MV-4-11 (cell line): ENCODE results near the gene NTN3.
A peak's percentile ranks its signal among the peaks of the same experiment; 100 is the strongest.
"Not testable (repeated sequence)": the region's sequence is repeated elsewhere in the genome, so short reads cannot be mapped to it uniquely, and the experiment has no call there.

Experiments used
- DNase-seq: peaks from one replicate; lab custom pipeline; 2025; lab: John Stamatoyannopoulos, UW

Gene NTN3

DNA sequence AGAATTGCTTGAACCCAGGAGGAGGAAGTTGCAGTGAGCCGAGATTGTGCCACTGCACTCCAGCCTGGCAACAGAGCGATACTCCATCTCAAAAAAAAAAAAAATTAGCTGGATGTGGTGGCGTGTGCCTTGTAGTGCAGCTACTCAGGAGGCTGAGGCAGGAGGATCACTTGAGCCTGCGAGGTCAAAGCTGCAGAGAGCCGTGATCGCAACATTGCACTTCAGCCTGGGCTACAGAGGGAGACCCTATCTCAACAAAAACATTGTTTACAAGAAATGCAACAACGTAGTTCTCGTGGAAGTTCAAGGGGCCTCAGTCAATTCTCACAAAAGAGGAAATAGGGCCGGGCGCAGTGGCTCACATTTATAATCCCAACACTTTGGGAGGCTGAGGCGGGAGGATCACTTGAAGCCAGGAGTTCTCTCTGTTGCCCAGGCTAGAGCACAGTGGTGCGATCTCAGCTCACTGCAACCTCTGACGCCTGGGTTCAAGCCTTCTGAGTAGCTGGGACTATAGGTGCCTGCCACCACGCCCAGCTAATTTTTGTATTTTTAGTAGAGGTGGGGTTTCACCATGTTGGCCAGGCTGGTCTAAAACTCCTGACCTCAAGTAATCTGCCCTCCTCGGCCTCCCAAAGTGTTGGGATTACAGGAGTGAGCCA lies 29.8 kb upstream of the NTN3 start:
- not testable (repeated sequence) for DNase-seq

DNA sequence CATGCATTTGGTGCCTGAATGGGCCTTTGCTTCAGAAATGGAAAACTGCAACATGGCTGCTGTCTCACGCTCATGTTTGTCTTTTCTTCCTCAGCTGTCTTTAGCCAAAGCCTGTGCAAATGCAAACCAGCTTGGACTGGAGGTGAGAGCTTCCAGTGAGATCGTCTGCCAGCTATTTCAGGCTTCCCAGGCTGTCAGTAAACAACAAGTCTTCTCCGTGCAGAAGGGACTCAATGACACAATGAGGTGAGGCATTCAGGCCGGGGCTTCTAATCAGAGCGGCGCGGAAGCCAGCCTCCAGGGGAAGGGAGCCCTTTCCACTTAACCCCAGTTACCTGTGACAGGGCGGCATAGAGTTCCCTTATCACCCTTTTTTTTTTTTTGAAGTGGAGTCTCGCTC lies 27.5 kb upstream of the NTN3 start:
- DNase-seq = no peak

DNA sequence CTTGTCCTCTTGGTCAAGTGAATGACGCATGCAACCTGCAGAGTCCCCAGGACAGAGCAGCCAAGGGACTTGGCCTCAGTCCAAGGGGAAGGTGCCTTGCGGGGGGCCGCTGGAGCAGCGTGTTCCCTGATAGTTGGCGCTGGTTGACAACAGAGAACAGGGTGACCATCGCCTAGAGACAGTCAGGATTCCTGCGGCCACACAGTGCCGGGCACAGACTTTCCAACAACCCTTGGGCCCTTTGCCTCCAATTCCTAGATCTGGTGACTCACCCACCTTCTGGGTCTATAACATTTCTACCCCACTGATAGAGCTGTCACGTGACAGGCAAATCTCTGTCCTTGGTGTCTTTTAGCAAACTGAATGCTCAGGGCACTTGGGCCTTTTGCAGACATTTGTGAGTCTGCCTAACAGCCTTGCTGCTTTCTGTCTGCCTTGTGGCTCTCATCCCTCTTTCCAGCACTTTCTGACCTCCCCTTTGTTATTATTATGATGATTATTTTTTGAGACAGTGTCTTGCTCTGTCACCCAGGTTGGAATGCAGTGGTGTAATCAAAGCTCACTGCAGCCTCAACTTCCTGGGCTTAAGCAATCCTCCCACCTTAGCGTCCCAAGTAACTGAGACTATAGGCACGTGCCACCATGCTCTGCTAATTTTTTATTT lies 23.0 kb upstream of the NTN3 start:
- DNase-seq = no peak

DNA sequence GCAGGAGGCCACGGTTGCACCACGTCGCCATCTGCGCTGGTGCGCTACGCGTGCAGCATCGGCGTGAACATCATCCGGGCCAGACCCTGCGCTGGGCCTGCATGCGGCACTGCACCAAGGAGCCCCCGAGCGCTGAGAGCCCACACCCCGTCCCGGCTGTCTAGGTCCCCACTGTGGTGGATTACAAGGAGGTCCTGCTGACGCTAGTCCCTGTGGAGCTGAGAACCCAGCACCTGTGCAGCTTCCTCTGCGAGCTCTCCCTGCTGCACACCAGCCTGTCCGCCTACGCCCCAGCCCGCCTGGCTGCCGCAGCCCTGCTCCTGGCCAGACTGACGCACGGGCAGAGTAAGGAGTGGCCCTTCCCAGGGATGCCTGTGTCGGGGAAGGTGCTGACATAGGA lies 22.0 kb upstream of the NTN3 start:
- DNase-seq = no peak

DNA sequence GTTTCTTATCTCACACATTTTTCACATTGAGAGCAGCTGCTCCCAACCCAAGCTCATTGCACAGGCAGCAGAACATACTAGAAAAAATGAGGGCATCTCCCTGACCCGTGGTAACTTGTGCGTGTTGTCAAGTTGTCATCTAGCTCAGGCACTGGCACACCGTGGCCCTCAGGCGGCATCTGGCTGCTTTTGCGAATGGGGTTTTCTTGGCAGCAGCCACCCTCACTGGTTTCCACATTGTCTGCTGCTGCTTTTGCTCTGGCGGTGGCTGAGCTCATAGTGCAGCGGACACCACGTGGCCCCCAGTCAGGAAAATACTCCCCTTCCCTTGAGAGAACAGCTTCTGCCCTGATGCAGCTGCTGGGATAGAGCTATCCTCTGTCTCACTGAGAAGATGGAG lies 20.6 kb upstream of the NTN3 start:
- DNase-seq = no peak

DNA sequence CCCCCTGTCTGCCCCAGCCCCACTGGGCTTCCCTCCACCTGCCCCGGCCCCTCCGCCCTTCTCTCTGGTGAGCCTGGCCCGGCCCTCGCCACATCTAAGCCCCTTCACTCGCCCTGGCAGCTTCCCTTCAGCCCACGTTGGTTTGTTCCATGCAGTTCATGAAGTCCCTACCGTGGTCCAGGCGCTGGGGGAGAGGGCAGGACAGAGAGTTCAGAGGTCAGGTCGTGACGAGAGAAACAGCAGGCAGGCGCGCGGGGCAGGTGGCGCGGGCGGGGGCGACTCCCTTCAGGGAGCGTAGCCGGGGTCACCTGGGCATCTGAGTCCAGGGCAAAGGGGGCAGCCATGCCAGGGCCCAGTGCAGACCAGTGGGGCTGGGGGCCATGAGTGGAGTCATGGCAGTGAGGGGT lies 20.1 kb upstream of the NTN3 start:
- no peak for DNase-seq

DNA sequence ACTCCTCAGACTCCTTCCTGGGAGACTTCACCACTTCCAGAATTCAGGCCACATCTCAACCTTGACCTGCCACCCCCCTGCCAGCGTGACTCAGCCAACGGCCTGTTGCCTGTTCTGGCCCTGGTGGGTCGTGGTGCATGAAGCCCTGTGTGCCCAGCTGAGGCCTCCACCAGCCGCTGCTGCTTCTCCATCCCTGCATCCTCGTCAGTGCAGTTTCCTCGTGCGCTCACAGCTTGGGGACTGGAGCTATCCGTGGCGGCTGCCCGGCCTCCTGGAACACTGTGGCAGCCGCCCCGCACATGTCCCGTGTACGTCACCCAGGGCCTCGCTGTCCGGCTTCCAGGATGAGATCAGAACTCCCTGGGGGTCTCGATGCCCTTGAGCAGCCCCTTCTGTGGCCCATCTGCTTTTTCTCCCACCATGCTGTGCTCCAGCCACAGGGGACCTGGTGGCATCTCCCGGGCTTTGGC lies 19.2 kb upstream of the NTN3 start:
- DNase-seq = no peak

DNA sequence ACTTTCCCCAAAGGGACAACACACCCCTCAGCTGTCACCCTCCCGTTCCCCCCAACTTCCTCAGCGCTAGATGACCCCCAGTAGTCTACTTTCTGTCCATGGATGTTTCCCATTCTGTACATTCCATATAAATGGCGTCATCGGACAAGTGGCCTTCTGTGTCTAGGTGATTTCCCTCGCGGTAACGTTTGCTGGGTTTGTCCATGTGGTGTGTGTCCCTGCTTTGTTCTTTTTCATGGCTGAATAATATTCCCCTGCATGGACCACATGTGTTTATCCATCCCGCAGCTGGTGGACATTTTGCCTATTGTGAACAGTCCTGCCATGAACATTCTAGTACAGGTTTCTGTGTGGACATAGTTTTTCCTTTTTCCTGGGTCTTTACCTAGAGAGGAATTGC lies 18.4 kb upstream of the NTN3 start:
- DNase-seq = no peak

DNA sequence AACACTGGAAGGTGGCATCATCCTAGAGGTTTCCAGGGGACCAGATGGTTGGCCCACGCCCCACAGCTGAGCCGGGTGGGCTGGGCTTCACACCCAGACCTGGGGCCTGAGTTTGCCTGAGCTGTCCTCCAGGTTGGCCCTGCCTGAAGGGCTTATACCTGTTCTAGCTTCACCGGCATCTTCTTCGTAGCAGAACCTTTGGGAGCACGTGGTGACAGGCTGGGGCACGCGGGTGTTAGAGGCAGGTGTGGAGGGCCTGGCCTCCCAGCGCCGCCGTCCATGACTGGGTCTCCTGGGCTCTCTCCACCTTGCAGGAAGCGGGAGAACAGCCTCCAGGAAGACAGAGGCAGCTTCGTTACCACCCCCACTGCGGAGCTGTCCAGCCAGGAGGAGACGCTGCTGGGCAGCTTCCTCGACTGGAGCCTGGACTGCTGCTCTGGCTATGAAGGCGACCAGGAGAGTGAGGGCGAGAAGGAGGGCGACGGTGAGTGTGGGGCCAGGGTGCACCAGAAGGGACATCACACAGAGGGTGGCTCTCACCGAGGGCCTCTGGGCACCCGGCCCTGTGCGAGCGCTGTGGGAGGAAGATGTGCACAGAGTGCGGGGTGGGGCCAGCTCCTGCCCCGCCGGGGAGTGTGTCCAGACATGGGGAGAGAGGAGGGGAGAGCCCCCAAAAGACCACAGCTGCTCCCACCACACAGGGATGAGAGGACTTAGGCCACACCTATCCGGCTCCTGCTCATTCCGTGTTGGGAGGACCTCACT lies 15.8 kb upstream of the NTN3 start:
- no peak for DNase-seq

DNA sequence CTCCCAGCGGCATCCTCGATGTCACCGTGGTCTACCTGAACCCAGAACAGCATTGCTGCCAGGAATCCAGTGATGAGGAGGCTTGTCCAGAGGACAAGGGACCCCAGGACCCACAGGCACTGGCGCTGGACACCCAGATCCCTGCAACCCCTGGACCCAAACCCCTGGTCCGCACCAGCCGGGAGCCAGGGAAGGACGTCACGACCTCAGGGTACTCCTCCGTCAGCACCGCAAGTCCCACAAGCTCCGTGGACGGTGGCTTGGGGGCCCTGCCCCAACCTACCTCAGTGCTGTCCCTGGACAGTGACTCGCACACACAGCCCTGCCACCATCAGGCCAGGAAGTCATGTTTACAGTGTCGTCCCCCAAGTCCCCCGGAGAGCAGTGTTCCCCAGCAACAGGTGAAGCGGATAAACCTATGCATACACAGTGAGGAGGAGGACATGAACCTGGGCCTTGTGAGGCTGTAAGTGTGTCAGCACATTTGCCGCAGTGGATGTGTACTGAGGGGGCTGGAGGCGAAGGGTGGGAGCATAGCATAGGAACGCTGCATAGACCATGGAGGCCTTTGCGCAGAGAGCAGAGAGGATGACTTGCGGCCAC lies 14.4 kb upstream of the NTN3 start:
- no peak for DNase-seq

DNA sequence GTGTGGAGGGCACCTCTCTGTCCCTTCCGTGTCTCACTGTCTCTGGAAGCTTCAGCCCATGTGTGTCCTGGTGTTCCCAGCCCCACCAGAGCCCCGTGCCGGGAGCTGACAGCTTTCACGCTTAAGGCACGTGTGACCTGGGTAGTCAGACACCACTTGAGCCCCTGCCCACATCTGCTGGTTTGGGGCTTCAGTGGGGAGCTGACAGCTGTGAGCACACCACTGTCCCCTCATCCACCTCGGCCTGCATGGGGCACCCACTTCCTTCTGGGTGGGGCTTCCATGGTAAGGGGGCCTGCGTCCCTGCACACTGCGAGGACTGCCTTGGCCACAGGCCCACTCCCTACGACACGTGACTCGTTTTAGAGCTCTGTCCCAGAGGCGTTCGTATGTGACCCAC lies 13.8 kb upstream of the NTN3 start:
- no peak for DNase-seq

DNA sequence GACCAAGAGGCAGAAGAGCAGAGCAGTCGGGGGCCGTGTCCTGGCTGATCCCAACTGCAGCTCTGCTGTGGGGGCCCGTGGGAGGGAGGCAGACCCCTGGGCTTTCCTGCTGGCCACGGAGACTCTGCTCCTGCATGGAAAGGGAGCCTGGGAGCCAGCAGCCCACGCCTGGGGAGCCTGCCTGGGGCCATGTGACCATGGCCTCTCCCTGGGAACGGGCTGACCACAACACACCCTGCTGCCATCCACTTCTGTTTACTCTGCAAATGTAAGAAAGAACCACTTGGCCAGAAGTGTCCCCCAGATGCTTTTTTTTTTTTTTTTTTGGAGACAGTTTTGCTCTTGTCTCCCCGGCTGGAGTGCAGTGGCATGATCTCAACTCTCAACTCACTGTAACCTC lies 13.2 kb upstream of the NTN3 start:
- DNase-seq = no peak

DNA sequence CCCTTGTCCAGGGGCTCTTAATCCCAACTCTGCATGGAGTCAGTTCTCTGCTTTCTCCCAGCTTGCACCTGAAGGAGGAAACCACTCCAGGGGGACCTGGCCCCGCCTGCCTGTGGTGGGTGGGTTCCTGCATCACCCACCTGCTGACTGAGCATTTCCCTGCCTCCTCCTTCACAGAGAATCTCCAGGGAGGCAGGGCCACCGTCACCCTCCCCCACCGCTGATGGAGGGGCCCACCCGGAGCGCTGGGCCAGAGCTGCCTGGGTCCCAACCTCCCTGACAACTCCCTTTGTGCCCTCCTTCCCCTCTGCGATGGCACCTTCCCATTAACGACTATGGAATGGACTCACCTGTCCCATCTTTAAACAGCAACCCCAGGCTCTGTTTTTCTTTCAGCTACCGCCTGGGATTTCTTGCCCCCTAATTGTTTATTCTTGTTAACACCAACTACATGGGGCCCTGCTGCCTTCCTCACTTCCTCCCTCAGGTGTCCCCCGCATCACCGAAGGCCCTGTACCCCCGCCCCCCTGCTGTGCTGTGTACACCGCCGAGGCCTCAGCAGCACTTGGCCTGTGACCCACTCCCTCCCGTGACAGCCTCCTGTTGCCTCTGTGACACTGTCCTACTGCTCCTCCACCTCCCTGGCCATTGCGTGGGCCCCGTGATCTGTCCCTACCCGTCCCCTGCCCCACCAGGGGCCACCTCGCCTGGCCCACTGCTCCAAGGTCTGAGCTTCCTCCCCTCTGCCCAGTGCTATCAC lies 12.0 kb upstream of the NTN3 start:
- DNase-seq = no peak

DNA sequence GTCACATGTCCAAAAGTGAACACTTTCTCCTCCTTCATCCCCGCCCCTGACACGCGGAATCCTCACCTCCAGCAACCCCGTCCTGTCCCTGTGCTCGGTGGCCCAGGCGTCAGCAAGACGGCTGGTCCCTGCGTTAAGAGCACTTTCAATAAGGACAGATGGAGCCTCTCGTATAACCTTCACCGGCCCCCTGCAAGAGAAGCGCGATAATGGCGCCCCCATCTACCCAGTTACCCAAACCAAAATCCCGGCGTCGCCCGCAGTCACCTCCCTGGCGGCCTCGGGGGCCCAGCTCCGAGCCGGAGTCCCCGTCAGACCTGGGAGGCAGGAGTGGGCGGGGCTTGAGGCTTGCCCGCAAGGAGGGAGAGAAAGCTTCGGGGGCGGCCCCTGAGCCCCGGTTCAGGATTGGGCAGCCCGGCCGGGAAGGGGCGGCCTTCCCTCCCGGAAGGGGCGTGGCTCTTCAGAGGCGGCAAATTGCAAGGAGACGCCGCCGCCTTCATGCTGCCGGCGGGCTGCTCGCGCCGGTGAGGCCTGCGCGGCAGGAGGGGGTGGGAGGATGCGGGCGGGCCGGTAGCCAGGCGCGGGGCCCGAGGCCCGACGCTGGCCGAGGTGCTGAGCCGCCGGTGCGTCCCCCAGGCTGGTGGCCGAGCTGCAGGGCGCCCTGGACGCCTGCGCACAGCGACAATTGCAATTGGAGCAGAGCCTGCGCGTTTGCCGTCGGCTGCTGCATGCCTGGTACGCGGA lies 11.3 kb upstream of the NTN3 start, which contains the start of gene TEDC2:
Gene TEDC2, plus strand, starts transcription at position 463 of the 744 bp plus-strand sequence. Its CDS starts 36 bp downstream, at position 499.
- DNase-seq = peak; percentile 92

DNA sequence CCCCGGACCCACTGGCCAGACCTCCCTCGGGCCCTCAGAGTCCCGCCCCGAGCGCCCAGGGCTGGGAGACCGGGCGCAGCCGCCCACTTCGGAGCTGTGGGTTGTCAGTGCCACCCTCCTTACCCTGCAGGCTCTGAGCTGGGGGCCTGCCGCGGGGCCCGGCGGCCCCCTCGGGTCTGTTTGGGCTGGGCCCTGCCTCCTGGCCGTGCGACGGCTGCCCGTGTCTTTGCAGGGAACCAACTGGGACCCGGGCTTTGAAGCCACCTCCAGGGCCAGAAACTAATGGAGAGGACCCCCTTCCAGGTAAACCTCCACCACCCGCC lies 10.7 kb upstream of the NTN3 start:
- DNase-seq = no peak

DNA sequence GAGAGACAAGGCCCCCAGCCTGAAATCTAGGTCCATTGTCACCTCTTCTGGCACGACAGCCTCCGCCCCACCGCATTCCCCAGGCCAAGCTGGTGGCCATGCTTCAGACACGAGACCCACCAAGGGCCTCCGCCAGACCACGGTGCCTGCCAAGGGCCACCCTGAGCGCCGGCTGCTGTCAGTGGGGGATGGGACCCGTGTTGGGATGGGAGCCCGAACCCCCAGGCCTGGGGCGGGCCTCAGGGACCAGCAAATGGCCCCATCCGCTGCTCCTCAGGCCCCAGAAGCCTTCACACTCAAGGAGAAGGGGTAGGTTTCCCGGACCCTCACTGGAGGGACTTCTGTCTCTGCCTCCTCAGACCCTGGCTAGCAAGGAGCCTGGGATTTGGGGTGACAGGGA lies 10.2 kb upstream of the NTN3 start:
- no peak for DNase-seq

DNA sequence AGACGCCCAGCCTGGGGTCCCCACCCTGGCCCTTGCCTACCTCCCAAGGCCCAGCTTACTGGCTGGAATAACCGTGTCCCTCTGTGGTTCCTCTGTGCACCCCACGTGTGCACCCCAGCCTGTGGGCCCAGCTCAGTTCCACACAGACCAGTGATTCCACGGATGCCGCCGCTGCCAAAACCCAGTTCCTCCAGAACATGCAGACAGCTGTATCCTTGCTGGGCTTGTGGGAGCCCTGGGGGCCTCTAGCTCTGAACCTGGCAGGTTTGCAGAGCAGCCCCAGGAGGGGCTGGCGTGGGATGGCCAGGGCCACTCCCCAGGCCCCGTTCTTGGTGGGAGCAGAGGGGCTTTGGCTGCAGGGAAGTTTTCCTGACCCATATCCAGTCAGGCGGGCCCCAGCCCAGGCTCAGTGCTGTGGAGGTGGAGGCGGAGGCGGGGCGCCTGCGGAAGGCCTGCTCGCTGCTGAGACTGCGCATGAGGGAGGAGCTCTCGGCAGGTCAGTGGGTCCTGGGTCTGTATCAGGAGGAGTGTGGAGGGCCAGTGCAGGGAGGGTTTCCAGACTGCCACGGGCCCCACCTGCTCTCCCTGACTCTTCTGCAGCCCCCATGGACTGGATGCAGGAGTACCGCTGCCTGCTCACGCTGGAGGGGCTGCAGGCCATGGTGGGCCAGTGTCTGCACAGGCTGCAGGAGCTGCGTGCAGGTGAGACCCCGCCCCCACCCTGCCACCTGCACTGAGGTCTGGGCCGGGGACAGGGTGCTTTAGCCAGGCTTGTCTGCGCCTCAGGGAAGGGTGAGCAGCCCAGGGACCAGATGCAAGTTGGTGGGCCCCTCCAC lies 8.8 kb upstream of the NTN3 start:
- DNase-seq = no peak

DNA sequence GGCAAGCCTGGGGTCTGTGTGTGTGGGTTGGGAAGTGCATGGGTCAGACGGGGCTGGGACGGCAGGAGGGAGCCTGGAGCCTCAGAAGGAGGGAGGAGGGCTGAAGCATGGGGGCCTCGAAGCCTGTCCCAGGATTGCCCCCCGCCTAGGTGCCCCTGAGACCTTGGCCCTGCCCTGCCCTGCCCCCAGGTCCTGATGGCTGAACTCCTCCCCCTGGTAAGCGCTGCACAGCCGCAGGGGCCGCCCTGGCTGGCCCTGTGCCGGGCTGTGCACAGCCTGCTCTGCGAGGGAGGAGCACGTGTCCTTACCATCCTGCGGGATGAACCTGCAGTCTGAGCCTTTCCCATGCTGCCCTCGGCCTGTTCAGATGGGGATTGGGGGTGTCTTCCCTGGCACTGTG lies 6.8 kb upstream of the NTN3 start:
- no peak for DNase-seq

DNA sequence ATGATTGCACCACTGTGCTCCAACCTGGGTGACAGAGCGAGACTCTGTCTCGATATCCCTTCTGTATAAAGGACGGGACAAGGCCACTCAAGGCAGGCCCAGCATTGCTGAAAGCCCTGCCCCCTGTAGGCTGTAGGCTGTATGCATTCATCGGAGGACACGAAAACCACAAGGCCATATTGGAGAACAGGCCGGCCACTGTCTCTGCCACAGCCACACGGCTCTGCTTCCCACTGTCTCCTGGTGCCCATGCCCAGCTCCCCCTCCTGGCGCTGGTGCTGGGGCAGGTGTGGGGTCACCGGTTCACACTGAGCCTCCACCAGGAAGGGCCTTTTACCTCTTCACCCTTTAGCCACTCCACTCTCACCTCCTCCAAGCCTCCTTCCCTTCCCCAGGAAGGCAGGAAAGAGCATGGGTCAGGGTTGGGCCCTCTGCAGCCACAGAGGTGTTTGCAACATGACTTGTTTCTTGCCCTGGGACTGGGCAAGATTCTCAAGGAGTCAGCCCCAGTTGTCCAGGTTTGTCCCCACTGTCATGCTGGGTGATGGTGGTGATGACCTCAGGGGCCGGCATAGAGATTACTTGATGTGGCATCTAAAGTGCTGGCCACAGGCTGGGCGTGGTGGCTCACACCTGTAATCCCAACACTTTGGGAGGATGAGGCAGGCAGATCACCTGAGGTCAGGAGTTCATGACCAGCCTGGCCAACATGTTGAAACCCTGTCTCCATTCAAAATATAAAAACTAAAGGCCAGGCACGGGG lies 5.3 kb upstream of the NTN3 start:
- peak; percentile 36 for DNase-seq
